Measurements from ENCODE around the gene CTTNBP2.

Gene CTTNBP2

DNA sequence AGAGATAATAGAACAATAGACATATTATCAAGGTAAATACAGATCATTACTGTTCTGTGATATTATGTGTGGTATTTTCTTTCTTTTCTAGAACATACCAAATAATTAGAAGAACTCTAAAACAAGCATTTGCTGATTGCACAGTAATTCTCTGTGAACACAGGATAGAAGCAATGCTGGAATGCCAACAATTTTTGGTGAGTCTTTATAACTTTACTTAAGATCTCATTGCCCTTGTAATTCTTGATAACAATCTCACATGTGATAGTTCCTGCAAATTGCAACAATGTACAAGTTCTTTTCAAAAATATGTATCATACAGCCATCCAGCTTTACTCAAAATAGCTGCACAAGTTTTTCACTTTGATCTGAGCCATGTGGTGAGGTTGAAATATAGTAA is 207.9 kb downstream of the CTTNBP2 start (continued):
- TF ChIP-seq, protein P1, sequence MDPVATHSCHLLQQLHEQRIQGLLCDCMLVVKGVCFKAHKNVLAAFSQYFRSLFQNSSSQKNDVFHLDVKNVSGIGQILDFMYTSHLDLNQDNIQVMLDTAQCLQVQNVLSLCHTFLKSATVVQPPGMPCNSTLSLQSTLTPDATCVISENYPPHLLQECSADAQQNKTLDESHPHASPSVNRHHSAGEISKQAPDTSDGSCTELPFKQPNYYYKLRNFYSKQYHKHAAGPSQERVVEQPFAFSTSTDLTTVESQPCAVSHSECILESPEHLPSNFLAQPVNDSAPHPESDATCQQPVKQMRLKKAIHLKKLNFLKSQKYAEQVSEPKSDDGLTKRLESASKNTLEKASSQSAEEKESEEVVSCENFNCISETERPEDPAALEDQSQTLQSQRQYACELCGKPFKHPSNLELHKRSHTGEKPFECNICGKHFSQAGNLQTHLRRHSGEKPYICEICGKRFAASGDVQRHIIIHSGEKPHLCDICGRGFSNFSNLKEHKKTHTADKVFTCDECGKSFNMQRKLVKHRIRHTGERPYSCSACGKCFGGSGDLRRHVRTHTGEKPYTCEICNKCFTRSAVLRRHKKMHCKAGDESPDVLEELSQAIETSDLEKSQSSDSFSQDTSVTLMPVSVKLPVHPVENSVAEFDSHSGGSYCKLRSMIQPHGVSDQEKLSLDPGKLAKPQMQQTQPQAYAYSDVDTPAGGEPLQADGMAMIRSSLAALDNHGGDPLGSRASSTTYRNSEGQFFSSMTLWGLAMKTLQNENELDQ (tag by site-specific recombination; IDR thresholded peaks at IDR 0.05; ENCODE audit: low read depth): no peak
- TF ChIP-seq ZNF514 (tag by site-specific recombination; IDR thresholded peaks at IDR 0.05) (no peak), ZBTB20 (tag by site-specific recombination; IDR thresholded peaks at IDR 0.05) (no peak), PATZ1 (tag by site-specific recombination; IDR thresholded peaks at IDR 0.05) (no peak), SP7 (tag by site-specific recombination; IDR thresholded peaks at IDR 0.05) (no peak), ZNF112 (tag by site-specific recombination; IDR thresholded peaks at IDR 0.05) (no peak), ZNF221 (tag by site-specific recombination; IDR thresholded peaks at IDR 0.05; ENCODE audit: borderline replicate concordance) (no peak), ZNF843 (tag by site-specific recombination; IDR thresholded peaks at IDR 0.05) (no peak)
- TF ChIP-seq, protein P2, sequence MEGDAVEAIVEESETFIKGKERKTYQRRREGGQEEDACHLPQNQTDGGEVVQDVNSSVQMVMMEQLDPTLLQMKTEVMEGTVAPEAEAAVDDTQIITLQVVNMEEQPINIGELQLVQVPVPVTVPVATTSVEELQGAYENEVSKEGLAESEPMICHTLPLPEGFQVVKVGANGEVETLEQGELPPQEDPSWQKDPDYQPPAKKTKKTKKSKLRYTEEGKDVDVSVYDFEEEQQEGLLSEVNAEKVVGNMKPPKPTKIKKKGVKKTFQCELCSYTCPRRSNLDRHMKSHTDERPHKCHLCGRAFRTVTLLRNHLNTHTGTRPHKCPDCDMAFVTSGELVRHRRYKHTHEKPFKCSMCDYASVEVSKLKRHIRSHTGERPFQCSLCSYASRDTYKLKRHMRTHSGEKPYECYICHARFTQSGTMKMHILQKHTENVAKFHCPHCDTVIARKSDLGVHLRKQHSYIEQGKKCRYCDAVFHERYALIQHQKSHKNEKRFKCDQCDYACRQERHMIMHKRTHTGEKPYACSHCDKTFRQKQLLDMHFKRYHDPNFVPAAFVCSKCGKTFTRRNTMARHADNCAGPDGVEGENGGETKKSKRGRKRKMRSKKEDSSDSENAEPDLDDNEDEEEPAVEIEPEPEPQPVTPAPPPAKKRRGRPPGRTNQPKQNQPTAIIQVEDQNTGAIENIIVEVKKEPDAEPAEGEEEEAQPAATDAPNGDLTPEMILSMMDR (tag by site-specific recombination; IDR thresholded peaks at IDR 0.05): no peak

DNA sequence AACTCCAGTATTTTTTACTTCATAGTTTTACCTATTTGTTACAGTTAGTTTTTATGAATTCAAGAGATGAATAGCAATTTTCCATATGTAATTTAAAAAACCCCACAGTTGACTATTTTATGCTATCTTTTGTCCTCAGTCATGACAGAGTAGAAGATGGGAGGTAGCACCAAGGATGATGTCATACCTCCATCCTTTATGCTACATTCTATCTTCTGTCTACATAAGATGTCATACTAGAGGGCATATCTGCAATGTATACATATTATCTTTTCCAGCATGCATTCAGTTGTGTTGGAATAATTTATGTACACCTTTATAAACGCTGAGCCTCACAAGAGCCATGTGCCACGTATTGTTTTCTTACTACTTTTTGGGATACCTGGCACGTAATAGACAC is 209.2 kb downstream of the CTTNBP2 start:
- ChIA-PET CTCF (interaction anchor here (0.7 kb wide), 1 partner anchor 278 kb away, joined by 3 read pairs; no protein-coding TSS in a partner anchor), POLR2A (no interaction called here)
- Histone ChIP-seq H3K4me1 (ENCODE audit: control insufficient read depth, insufficient read depth, low read length) (no peaks in the 10 kb centered on the region), H3K9me3 (ENCODE audit: control insufficient read depth, insufficient read depth, low read depth, low read length) (no peaks in the 10 kb centered on the region), H3K27ac (ENCODE audit: extremely low read depth, low read depth, low read length) (no peak overlapping the region), H3K36me3 (ENCODE audit: control insufficient read depth in 2 of 2, insufficient read depth in 1 of 2, low read length in 2 of 2) (no peaks in the 10 kb centered on the region), H3K4me3 (ENCODE audit: low read depth, low read length) (no peak overlapping the region)
- TF ChIP-seq ATF2 (tag by site-specific recombination; IDR thresholded peaks at IDR 0.05; ENCODE audit: low read depth) (peak; percentile 56), ZNF19 (tag by site-specific recombination; IDR thresholded peaks at IDR 0.05; ENCODE audit: low read depth) (no peak), BCL11B (tag by site-specific recombination; IDR thresholded peaks at IDR 0.05; ENCODE audit: low read depth) (no peak), ZNF184 (tag by site-specific recombination; IDR thresholded peaks at IDR 0.05) (no peak), ZNF521 (tag by site-specific recombination; IDR thresholded peaks at IDR 0.05) (no peak), ZBTB21 (tag by site-specific recombination; IDR thresholded peaks at IDR 0.05) (0 out of 2 replicates have a peak, but pooled peaks have one; percentile 16)

- Histone ChIP-seq H3K36me3 (ENCODE audit: control insufficient read depth in 2 of 2, insufficient read depth in 1 of 2, low read length in 2 of 2) (no peaks in the 10 kb centered on the region), H3K4me1 (ENCODE audit: control insufficient read depth, insufficient read depth, low read length) (no peaks in the 10 kb centered on the region), H3K9me3 (ENCODE audit: control insufficient read depth, insufficient read depth, low read depth, low read length) (no peaks in the 10 kb centered on the region), H3K4me3 (ENCODE audit: low read depth, low read length) (no peak overlapping the region), H3K27ac (ENCODE audit: extremely low read depth, low read depth, low read length) (no peak overlapping the region)
- ChIA-PET POLR2A (no interaction called here), CTCF (interaction anchor here (0.6 kb wide), 1 partner anchor 339 kb away, joined by 3 read pairs; the partner anchor contains the start of gene WNT2)
- TF ChIP-seq, protein P3, sequence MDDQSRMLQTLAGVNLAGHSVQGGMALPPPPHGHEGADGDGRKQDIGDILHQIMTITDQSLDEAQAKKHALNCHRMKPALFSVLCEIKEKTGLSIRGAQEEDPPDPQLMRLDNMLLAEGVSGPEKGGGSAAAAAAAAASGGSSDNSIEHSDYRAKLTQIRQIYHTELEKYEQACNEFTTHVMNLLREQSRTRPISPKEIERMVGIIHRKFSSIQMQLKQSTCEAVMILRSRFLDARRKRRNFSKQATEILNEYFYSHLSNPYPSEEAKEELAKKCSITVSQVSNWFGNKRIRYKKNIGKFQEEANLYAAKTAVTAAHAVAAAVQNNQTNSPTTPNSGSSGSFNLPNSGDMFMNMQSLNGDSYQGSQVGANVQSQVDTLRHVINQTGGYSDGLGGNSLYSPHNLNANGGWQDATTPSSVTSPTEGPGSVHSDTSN (CRISPR knock-in tag; IDR thresholded peaks at IDR 0.05): no peak
- no peak for TF ChIP-seq ZFHX2 (tag by site-specific recombination; conservative IDR thresholded peaks at IDR 0.05)
- no peak for TF ChIP-seq ZBTB6 (tag by site-specific recombination; IDR thresholded peaks at IDR 0.05)
- TF ChIP-seq REPIN1 (tag by site-specific recombination; IDR thresholded peaks at IDR 0.05; ENCODE audit: low read depth): no peak
- no peak for TF ChIP-seq ZNF529 (tag by site-specific recombination; IDR thresholded peaks at IDR 0.05; ENCODE audit: insufficient replicate concordance)
Observed at GRCh38 chr7:117661328-117661727, 211.9 kb downstream of the CTTNBP2 start.
